WERI-Rb-1 (cell line): ENCODE data around the gene RNU5D-1.

Experiments used
- DNase-seq: peaks from one replicate; pipeline ENCODE4 v3.0.0-alpha.2; 2020
- H3K27ac ChIP-seq: fragments of 250-450 bp; sonication (Bioruptor Pico); 2 replicates; pipeline ENCODE4 v1.5.1; 2020; ENCODE audit warnings: mild to moderate bottlenecking, moderate library complexity
- H3K27me3 ChIP-seq: fragments of 250-450 bp; sonication (Bioruptor Pico); 2 replicates; pipeline ENCODE4 v1.5.1; 2021; ENCODE audit warnings: mild to moderate bottlenecking, low read depth, moderate library complexity; ENCODE audit not compliant: insufficient read depth, severe bottlenecking
- H3K36me3 ChIP-seq: fragments of 250-450 bp; sonication (Bioruptor Pico); 2 replicates; pipeline ENCODE4 v1.5.1; 2020; ENCODE audit warnings: mild to moderate bottlenecking, moderate library complexity
- H3K4me3 ChIP-seq: 2 replicates; pipeline ENCODE4 v1.5.1; 2011; ENCODE audit warnings: low read depth, mild to moderate bottlenecking, control low read depth, low read length
- H3K9me3 ChIP-seq: fragments of 250-450 bp; sonication (Bioruptor Pico); 2 replicates; pipeline ENCODE4 v1.5.1; 2021; ENCODE audit warnings: mild to moderate bottlenecking, moderate library complexity; ENCODE audit not compliant: severe bottlenecking
- CTCF ChIP-seq: IDR thresholded peaks from 2 replicates; pipeline ENCODE4 v1.5.1; 2011; ENCODE audit warnings: low read depth, mild to moderate bottlenecking, control low read depth, inconsistent platforms, low read length

Gene RNU5D-1

DNA sequence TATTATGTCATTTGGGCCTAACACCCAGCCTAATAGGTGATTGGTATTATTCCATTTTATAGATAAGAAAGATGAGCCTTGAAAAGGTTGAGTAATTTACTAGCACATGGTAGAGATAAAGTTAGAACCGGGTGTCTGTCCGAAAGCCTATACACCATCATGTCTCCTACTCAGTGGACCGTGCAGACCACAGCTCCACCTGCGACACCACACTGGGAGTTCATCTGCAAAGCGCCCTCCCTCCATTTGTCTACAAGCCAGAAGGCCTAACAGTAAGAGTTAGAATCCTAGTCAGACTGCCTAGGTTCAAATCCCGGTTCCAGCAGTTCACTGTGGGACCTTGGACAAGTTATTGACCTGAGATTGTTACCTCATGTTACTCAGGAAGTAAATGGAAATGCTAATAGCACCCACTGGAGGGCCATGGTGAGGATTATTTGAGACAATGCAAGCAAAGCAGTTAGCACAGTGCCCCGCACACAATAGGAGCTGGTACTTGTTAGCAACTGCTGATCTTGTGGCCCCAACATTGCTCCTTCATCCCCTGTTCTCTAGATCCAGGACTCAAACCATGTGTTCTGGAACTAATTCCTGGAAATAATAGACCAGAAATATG is 36.0 kb downstream of the RNU5D-1 start:
- no peaks in the 10 kb centered on the region for H3K9me3 ChIP-seq
- H3K27ac ChIP-seq: no peak overlapping the region
- H3K27me3 ChIP-seq: no peaks in the 10 kb centered on the region
- H3K36me3 ChIP-seq: no peaks in the 10 kb centered on the region
- TF ChIP-seq CTCF: no peak
- H3K4me3 ChIP-seq: no peak overlapping the region
- no peak for DNase-seq

GRCh38 chr1:44693900-44694299 is 37.1 kb downstream of the RNU5D-1 start:
- no peak for TF ChIP-seq CTCF
- Histone ChIP-seq H3K9me3 (no peaks in the 10 kb centered on the region), H3K27me3 (no peaks in the 10 kb centered on the region), H3K4me3 (no peak overlapping the region), H3K27ac (no peak overlapping the region), H3K36me3 (no peaks in the 10 kb centered on the region)
- no peak for DNase-seq

DNA sequence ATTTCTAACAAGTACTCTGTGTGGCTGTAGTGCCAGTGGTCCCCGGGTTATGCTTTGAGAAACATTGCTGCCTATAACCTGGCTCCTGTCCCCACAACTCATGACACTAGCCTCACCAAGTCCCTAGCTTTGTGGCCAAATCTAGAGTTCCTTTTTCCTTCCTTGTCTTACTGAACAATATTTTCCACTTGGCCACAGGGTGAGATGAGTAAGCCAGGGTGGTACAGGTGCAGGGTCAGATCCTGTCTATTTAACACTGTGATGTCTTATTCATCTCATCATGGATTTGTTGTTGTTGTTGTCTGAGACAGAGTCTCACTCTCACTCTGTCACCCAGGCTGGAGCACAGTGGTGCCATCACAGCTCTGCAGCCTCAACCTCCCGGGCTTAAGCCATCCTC is 37.8 kb downstream of the RNU5D-1 start:
- H3K27me3 ChIP-seq: no peaks in the 10 kb centered on the region
- TF ChIP-seq CTCF: no peak
- no peak for DNase-seq
- H3K36me3 ChIP-seq: no peaks in the 10 kb centered on the region
- H3K9me3 ChIP-seq: no peaks in the 10 kb centered on the region
- no peak overlapping the region for H3K27ac ChIP-seq
- H3K4me3 ChIP-seq: no peak overlapping the region

GRCh38 chr1:44689447-44689765 is 41.6 kb downstream of the RNU5D-1 start:
- no peak overlapping the region for H3K27ac ChIP-seq
- no peaks in the 10 kb centered on the region for H3K27me3 ChIP-seq
- no peak for TF ChIP-seq CTCF
- H3K9me3 ChIP-seq: no peaks in the 10 kb centered on the region
- no peak overlapping the region for H3K4me3 ChIP-seq
- no peaks in the 10 kb centered on the region for H3K36me3 ChIP-seq
- no peak for DNase-seq

- Histone ChIP-seq H3K27me3 (no peaks in the 10 kb centered on the region), H3K27ac (no peak overlapping the region), H3K36me3 (no peaks in the 10 kb centered on the region), H3K4me3 (no peak overlapping the region), H3K9me3 (no peaks in the 10 kb centered on the region)
- DNase-seq: no peak
- no peak for TF ChIP-seq CTCF
These were observed 42.1 kb downstream of the RNU5D-1 start for GRCh38 chr1:44688760-44689446.

DNA sequence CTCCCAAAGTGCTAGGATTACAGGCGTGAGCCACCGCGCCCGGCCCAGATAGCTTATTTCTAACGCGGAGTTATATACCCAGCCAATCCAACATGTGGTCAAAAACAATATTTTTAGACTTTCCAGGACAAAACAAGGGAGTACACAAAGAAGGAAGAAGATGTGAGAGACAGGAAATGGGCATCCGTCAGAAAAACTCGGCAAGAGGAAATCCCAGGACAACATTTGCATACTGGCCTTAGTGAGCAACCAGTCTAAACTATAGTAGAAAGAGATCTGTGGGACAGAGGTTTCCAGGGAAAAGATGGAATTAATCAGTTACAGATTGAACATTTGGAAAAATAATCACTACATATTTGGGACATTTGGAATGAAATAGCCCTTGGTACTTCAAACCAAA is 45.1 kb downstream of the RNU5D-1 start:
- Histone ChIP-seq H3K36me3 (no peaks in the 10 kb centered on the region), H3K4me3 (no peak overlapping the region), H3K9me3 (no peaks in the 10 kb centered on the region), H3K27ac (no peak overlapping the region), H3K27me3 (no peaks in the 10 kb centered on the region)
- TF ChIP-seq CTCF: no peak
- DNase-seq: no peak
